DMS114 treated with DMSO at 0.1 percent for 48 hours (cell line): ENCODE measurements around the gene CTTN.

Source experiments
- DNase-seq: peaks from one replicate; lab custom pipeline; 2025; ENCODE audit not compliant: unreplicated experiment; lab: John Stamatoyannopoulos, UW

CTTN gene

DNA sequence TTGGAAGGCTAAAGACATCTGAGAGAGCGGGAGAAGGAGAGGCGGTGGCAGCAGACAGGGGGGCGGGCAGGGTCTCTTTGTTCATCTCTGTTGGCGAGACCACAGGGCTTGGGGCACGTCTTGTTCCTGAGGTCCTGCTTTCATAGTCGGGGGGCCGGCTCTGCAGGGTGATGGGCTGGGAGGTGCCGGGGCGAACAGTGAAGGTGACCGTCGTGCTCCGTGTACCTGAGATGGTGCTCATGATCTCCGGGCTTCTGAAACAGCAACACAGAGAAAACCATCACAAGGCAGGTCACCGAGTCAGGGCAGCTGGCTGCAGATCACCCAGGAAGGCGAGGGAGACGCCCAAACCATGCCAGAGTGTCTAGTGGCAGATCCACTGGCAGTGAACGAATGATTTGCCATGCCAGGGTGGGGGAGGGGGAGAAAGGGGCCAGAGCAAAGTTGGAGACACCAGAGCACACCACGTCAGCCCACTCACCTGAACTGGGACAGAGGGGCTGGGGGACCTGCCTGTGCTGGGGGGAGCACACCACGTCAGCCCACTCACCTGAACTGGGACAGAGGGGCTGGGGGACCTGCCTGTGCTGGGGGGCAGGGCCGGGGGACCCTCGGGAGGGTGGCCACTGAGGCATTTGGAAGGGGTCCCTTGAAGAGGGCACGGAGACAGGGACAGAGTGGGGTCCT, 75.0 kb downstream of the CTTN start:
- no peak for DNase-seq

DNA sequence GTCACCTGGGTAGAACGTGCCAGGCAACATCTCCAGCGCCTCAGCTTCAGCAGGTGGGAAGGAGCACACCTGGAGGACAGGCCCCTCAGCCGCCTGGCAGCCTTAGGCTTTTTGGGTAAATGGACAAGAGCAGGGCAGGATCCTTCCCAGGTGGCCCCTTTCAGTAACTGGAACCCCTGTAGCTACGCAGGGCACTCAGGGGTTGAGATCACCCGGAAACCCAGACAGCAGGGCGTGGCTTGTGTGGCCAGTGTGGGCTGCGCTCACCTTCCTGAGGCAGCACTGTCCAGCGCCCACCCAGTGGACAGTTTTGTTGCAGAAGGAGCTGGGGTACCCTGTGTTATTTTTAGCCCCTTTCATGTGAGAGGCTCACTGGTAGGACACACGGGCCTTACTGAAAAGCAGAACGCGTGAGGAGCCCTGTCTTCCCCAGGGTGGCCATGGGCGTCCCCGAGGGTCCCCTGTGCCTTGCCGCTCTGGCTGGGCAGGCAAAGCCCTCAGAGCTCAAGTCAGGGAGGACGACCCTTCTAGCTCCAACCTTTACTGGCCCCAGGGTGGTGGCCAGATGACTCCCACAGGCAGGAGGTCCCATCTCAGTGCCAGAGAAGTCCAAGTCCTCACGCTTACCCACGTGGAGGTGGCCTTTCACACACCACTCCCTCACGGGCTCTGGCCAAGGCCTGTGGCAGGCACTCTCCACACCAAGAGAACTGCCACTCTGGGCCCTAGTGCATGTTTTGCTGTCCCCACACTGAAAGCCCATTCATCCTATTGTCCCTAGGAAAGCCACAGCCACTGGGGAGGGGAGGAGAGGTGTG, 75.8 kb downstream of the CTTN start:
- DNase-seq = no peak

DNA sequence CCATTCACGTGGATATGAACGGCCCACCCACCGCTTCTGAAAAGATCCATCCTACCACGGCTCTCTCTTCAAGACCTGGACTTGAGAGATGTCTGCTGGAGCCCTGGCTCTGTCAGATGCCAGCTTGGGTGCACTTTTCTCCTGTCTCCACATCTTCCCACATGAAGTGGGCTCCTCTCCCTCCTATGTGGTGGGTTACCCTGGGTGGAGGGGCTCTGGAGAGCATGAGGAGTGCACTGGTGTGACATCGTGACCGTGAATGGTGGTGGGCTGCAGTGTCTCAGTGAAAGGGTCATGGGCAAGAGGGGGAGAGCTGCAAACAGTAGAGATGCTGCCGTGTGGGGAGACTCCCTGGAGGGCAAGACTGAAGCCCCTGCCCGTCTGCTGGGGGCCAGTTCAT, 76.4 kb downstream of the CTTN start:
- no peak for DNase-seq

DNA sequence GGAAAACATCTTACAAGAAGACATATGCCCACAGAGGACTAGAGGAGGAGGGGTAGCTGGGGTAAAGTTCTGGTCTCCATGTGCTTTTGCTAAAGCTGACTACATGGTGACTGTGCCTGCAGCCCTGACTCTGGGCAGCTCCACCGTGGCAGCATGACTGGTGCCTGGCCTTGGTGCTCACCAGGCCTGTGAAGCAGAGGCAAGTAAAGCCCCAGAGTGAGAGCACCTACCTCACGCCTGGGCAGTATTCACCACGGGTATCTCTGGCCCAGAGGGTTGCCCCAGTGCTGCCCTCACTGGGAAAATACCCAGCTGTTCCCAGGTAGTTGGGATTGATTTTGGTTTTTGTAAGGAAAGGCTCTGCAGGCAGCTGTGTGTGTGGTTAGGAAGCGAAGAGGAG, 78.3 kb downstream of the CTTN start:
- no peak for DNase-seq

- DNase-seq = no peak
These were observed 78.8 kb downstream of the CTTN start for GRCh38 chr11:70477176-70477575.

DNA sequence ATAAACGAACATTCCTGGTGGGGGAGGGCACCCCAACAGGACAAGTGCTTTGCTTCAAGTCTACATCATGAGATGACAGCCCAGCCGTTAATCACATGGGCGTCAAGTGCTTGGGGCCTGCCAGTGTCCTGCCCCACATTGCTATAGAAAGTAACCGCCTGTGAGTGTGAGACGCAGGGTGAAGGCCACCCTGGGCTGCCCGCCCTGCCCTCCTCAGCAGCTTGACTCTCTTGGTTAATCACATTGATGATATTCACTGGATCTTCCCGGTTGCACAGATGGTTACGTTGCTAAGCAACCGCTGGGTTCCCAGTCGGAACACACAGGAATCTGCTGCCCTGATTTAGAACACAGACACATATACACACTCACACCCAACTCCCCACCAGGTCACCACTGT, 79.3 kb downstream of the CTTN start:
- DNase-seq = no peak

- no peak for DNase-seq
These were observed 80.0 kb downstream of the CTTN start for GRCh38 chr11:70478166-70478890.

DNA sequence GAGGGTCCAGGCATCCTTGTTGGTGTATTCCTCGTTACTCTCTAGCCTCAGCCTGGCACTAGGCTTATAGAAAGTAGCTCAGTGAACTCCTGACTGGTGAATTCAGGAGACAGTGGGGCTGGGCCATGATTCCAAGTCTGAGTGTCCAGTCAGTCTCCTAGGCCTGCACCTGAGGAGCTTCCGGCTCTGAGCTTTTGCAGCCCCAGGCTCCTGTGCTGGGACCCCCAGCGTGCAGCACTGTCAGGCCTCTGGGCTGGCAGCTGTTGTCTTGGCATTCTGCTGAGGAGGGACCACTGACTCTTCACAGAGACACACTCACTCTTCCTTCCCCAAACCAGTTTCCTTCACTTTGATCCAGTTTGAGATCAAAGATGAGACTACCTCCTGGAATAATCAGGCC, 82.4 kb downstream of the CTTN start:
- no peak for DNase-seq

DNA sequence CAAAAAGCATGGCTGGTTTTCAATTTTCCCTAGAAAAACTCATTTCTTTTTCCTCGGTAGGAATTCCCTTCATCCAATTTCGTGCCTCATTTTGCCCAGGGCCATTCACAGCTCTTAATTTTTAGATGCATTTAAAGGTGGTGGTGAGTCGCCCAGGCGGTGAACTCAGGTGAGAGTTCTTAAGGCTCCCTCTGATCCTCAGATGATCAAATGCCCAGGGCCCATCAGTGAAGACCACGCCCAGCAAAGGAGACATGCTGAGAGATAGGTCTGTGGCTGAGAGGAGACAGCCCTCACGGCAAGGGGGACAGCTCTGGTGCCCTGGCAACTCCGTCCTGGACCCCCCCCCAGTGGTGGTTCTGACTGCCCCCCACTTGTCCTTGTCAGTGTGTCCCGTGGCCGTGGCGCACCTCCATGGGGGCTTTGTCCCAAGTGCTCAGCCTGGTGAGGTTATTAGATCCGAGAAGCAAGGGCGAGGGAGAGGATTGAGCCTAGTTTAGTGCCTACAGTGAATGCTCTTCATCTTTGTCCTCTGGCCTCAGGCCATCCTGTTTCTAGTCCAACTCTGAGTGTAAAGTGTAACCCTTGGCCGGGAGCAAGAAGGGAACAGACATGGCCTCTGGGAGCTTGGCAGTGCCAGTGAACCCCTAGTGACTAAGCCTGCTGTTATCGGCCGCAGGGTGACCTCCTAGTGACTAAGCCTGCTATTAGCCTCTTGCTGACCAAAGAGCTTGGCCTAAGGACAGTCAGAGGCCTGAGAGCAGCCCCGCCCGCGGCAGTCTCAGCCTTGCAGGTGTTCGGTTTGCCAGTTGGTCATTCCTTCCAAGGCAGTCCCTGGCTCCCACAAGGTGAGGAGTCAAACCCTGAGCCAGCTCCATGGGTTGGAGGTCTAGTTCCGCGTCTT, 83.5 kb downstream of the CTTN start:
- DNase-seq = no peak

DNA sequence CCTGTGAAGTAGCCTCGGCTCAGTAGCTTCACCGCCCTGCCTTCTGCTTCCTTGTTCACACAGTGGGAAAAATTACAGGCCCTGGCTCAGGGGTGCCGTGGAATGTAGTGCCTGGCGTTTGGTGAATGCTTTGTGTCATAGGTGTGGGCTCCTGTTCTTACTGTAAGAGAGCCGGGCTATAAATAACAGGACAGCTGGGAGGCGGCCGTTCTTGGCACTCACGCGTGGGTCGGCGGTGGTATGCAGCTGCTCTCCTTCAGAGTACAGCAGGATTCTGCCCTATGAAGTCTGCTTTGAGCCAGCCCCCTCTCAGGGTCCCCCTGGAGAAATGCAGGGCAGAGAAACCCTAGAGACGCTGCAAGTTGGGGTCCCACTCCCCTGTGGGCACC, 84.2 kb downstream of the CTTN start:
- no peak for DNase-seq

DNA sequence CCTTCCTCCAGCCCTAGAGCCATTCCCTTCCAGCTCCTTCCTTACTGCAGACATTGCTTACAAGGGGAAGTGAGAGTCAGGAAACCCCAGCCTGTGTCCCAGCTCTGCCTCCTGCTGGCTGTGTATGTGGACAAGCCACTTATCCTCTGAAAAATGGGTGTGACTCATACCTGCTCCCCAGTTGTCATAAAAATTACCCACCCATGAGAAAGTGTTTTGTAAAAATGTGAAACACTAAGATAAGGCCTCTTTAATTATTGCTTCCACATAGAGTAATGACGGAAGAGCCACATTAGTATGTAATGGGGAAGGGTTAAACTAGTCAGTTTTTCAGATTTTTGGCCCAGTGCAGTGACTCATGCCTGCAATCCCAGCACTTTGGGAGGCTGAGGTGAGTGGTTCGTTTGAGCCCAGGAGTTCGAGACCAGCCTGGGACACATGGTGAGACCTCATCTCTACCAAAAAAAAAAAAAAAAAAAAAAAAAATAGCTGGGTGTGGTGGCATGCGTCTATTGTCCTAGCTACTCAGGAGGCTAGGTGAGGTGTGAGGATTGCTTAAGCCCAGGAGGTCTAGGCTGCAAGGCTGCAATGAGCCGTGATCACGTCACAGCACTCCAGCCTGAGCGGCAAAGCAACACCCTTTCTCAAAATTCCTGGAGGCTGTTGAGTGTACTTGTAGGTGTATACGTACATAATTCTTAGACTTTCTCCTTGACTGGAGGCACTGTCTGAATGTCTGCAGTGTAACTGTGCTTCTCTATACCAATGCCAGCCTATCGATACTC, 84.9 kb downstream of the CTTN start:
- no peak for DNase-seq

DNA sequence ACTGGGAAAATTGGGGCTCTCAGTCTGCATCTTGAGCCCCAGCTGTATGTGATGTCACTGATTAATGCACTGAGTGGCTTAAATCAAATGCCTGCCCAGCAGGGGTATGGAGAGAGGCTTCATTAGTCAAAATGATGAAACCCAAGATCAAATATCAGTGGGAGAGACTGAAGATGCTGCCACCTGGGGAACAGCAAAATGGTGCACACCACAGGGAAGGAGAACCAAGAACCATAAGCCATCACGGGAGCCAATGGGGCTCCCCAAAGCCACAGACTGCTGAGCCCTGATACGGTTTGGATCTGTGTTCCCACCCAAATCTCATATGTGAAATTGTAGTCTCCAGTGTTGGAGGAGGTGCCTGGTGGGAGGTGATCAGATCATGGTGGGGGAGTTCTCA, 85.6 kb downstream of the CTTN start:
- no peak for DNase-seq

DNA sequence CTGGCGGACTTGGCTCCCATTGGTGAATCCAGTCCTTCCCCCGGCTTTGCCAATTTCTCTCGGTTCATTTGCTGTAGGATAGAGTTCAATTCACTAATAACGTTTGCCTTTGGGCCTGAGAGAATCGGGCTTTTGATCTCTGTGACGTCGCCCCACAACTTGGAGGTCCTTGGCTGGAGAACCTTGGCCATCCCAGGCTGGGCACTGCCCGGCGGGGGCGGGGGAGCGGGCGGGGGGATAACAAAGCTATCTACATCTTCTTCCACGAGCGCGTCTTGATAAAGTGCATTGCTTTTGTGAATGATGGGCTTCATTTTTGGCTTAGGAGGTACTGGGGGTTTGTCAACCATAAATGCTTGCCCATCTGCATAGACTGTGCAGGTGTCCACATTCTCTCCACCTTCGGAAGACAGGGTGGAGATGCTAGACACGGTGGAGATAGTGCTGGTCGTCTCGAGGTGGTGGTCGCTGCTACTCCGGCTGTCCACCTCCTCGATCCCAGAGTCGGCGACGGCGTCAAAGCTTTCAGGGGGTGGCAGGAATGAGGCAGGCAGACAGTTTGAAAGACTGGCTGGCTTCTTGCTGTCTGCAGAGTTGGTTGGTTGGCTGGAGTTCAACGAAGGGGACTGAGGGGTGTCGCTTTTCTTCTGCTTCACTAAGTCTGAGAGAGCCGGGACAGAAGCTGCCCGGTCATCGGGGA, 87.1 kb downstream of the CTTN start:
- DNase-seq = no peak

GRCh38 chr11:70486026-70486415, 87.7 kb downstream of the CTTN start:
- no peak for DNase-seq
